CMK (cell line): Measurements from ENCODE around the gene GORASP1.
A peak's percentile ranks its signal among the peaks of the same experiment; 100 is the strongest.

Source experiments
- DNase-seq: peaks from one replicate; pipeline ENCODE4 v3.0.0-alpha.2; 2010; ENCODE audit warnings: low read depth

Gene GORASP1

DNA sequence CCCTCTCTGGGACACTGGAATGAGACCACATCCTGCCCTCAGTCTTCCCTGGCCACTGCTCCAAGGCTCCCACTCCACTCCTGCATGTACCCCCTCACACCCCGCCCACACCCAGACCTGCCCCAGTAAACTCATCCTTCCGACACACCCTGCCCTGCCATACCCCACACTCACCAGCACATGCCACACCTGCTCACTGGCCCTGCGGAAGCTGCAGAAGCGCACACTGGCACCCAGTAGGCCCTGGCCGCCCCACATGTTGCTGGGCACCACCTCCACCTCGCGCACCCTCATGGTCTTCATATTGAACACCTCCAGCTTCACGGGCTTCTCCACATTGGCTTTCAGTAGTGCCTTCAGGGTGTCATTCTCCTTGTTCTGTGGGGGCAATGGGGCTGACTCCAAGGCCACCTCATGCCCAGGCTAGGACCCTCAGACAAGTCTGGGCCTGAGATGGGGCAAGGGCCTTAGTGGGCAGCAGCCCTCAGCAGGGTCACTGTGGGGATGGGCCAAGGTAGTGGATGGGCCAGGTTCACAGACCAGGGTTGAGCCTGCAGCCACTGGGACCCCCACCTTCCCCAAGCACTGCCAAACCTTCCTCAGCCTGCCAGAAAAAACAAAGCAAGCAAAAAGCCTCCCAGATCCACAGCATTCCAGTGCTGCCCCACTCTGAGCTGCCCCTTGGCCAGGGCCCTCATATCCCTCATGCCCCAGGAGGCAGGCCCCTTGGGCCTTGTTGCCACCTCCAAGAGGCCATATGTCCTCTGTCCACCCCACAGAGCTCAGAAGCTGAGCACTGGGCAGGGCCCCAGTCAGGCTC lies 4.7 kb downstream of the GORASP1 start:
- DNase-seq: no peak

GRCh38 chr3:39101022-39101689 lies 6.3 kb downstream of the GORASP1 start:
- DNase-seq: peak; percentile 36

GRCh38 chr3:39100500-39100886 lies 6.9 kb downstream of the GORASP1 start:
- DNase-seq: no peak

GRCh38 chr3:39099738-39100499 lies 7.5 kb downstream of the GORASP1 start:
- DNase-seq: no peak

GRCh38 chr3:39099242-39099641 lies 8.2 kb downstream of the GORASP1 start:
- no peak for DNase-seq

DNA sequence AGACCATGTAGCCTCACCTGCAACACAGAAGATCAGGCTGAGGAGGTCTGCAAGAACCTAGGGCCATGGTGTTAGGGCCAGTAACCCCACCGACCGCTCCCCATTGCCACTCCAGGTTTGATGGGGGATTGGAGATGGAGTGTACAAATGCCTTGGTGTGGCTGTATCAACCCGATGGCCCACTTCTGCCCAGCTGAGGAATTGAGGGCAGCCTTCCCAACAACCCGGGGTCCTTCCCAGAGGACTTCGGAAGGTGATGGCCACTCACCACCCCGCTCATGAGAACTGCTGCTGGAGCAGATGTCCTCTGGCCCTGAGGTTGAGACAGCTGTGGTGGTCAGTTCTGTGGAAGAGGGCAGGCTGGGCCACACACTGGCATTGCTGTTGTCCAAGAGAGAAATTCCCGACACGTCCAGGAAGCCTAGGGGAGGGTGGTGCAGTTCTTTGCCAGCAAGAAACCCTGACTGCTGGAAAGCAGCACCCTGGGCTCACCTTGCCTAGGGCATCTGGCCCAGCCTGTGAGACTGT lies 8.9 kb downstream of the GORASP1 start:
- no peak for DNase-seq

GRCh38 chr3:39097716-39098472 lies 9.5 kb downstream of the GORASP1 start:
- no peak for DNase-seq

- no peak for DNase-seq
Measured at GRCh38 chr3:39096775-39097174, 10.7 kb downstream of the GORASP1 start.

- no peak for DNase-seq
Measured at GRCh38 chr3:39095778-39096177, 11.6 kb downstream of the GORASP1 start.

DNA sequence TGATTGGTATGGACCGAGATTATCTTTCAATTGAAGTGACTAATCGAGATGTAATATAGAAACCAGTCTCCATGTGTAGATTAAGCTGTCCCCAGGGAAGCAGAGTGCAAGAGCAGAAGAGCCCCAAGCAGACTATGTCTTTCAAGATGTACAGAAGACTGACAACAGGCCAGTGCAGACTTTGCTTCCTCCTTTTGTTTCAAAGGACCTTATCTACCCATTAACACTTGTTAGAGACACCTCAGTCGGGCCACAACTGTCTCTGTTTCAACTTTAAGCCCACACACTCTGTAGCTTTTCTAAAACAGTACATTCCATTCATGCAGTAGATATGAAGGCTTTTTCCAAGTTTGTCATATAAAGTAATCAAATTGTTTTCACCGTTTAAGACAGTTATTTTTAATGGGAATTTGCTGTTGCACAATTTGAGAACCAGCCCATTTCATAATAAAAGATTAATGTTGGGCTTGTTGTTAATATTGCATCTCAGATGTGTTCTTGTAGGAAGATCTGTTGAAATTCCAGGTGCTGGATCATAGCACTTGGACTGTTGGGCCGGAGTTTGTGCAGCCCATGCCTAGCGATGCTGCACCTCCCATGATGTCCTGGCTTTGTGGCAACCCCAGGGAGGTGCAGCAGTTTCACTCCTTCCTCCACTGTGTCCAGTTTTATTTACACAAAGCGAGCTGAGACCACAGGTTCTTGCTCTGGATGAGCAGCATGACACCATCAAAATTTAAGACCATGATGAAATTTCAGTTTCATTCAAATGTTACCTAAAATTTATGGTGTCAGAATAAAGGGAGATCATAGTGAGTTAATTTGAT lies 12.4 kb downstream of the GORASP1 start:
- peak; percentile 33 for DNase-seq

- DNase-seq: no peak
Measured at GRCh38 chr3:39090922-39091321, 16.5 kb downstream of the GORASP1 start.

DNA sequence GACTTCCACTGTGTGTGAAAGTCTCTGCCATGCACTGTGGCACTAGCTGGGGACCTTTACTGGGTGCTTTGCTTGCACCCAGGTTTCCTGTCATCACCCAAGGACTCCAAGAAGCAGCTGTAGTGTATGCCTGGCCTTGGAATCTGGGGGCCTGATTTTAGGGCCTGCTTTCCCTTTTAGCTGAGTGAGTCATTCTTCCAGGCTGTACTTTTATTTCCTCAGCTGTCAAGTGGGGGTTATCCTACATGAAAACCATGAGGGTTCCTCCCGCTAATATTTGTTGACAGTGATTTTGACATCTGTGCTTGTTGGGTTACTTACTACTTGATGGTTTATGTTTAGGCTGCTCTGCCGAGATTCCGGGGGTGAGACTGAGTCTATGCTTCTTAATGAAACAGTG lies 18.5 kb downstream of the GORASP1 start:
- DNase-seq: no peak

- no peak for DNase-seq
Measured at GRCh38 chr3:39088456-39088855, 19.0 kb downstream of the GORASP1 start.

- DNase-seq: no peak
Measured at GRCh38 chr3:39086144-39086543, 21.3 kb downstream of the GORASP1 start.

- no peak for DNase-seq
Measured at GRCh38 chr3:39082666-39083313, 24.6 kb downstream of the GORASP1 start.

DNA sequence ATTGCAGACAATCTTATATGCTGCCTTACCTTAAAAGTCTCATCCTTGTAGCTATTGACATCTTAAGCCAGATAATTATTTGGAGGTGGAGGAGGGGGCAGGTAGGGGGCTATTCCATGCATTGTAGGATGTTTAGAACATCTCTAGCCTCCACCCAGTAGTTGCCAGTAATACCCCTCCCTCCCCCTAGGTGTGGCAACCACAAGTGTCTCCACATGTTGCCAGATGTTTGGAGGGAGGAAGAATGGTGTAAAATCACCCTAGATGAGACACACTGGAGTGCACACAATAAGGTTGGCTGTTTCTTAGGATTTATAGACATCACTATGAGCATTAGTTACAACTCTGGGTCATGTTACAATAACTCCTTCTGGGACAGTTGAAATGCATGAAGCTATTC lies 27.4 kb downstream of the GORASP1 start:
- no peak for DNase-seq

DNA sequence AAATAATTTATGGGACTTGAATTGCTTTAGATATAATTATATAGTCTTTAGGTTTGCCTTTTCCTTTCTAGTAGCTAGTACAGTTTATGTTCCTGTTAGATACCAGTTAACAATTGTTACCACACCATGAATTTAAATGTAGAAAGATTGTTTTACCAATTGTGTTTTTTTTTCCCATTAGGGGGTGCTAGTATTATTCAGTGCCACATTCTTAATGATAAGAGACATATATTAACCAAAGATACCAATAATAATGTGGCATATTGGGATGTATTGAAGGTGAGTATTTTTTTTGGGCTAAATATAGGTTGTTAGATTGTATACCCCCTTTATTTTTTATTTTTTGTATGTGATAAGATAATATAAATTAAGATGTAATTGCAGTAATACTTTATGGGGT lies 27.9 kb downstream of the GORASP1 start:
- no peak for DNase-seq

DNA sequence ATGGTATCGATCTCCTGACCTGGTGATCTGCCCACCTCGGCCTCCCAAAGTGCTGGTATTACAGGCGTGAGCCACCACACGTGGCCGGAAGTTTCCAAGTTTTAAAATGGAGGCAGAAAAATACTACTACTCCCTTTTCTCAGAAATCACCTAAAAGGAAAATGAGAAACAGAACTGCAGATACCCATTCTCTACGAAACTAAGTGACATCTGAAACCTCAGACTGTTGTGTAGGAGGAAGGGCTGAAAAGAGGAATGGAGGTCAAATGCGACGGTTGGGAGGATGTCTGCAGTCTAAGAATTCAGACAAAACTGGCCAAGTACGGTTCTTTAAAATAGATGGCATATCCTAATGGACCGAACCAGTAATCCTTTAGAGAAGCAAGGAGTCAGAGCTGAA lies 31.5 kb downstream of the GORASP1 start:
- DNase-seq: no peak

GRCh38 chr3:39068556-39068955 lies 38.9 kb downstream of the GORASP1 start:
- no peak for DNase-seq

DNA sequence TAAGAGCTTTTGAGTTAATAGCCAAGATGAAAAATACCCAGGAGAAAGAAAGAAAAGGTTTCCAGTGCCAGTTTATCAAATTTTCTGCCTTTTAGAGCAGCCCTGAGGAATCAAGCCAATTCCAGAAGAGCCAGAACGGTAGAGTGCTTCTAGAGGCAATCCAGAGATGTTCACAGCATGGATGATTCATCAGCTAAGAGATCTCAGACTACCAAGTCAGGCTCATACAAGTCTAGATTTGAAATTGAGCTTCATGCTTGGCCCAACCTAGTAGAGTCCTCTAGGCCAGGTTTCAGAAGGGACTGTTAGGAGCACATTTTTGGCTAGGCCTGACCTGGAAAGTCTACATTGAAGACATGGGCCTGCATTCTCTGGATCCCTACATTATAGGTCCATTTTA lies 40.1 kb downstream of the GORASP1 start:
- no peak for DNase-seq

- DNase-seq: peak; percentile 32
Measured at GRCh38 chr3:39065197-39065596, 42.2 kb downstream of the GORASP1 start.
